ENCODE results near the gene LNPEP. TPM values are rescaled to one million over a fixed set of nuclear protein-coding genes. Genes with fewer than 3 reads are reported as not detected.

The LNPEP gene
- total and polyA plus RNA-seq, 2 of the 4 experiments (the other 2 are of a cell fraction), result 3.6 to 27.4 TPM

DNA sequence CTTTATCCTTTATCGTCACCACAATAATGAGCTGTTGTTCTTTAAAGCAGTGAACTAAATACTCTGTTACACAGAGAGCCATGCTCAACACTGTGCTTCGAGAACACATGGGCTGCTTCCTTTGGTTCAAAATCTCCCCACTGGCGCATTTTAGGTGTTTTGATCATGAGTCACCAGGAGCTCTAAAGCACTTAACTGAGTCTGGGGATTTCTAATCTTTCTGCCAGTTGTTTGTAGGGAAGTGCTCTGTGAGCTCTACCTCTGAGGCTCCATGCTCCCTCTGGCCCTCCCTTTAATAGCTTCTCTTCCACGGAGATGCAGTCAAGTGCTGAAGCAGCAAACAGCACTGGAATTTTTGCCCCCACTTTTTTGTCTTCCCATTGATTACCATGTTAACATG lies 42.5 kb upstream of the LNPEP start:
- Histone ChIP-seq H4K20me1 (ENCODE audit: insufficient read depth, low read length) (no peaks in the 10 kb centered on the region), H3K4me1 (ENCODE audit: control insufficient read depth, insufficient read depth, low read length) (peaks cover 3% of the 10 kb centered on the region; the same call in 1 of the 2 replicates), H3K9ac (ENCODE audit: low read depth, low read length) (no peak overlapping the region), H4K5ac (ENCODE audit: low read depth, low read length) (peak overlapping the region; percentile 20; the same call in 1 of the 2 replicates), H3K9me1 (ENCODE audit: insufficient read depth, low read length) (0 out of 2 replicates have a peak, but pooled peaks cover 3% of the 10 kb centered on the region), H3K79me1 (ENCODE audit: low read depth in 1 of 2, low read length in 2 of 2) (no peaks in the 10 kb centered on the region), H3K27me3 (ENCODE audit: control insufficient read depth, insufficient read depth, low read length) (no peaks in the 10 kb centered on the region), H2BK120ac (ENCODE audit: low read depth, low read length) (peak overlapping the region; percentile 17; the same call in 1 of the 2 replicates), H2AK5ac (ENCODE audit: low read depth, low read length) (no peak overlapping the region), H3K27ac (ENCODE audit: insufficient read depth, low read length) (no peak overlapping the region), H2AK9ac (replicated peaks; ENCODE audit: low read depth, low read length, poor library complexity) (peak overlapping the region; percentile 47), H3K23ac (ENCODE audit: low read depth, low read length) (peak overlapping the region; percentile 9; the same call in 1 of the 2 replicates), H2BK15ac (ENCODE audit: low read depth, low read length) (0 out of 3 replicates have a peak overlapping the region, but pooled peaks have one; percentile 4), H3K9me3 (ENCODE audit: control insufficient read depth, insufficient read depth, low read length) (no peaks in the 10 kb centered on the region), H3K4me3 (ENCODE audit: insufficient read depth, low read depth, low read length) (no peak overlapping the region), H3K4me2 (ENCODE audit: low read depth, low read length) (peak overlapping the region; percentile 64), H3K56ac (ENCODE audit: extremely low read depth, insufficient read depth, low read length) (no peak overlapping the region), H3K14ac (replicated peaks; ENCODE audit: low read depth, low read length) (no peak overlapping the region), H3K36me3 (ENCODE audit: control insufficient read depth, insufficient read depth, low read length) (0 out of 2 replicates have a peak, but pooled peaks cover 2% of the 10 kb centered on the region), H4K91ac (ENCODE audit: insufficient read depth, low read depth, low read length) (peak overlapping the region; percentile 28; the same call in 1 of the 2 replicates), H3K4ac (ENCODE audit: low read depth, low read length) (0 out of 2 replicates have a peak overlapping the region, but pooled peaks have one; percentile 16), H2AFZ (replicated peaks; ENCODE audit: low read length, poor library complexity) (peak overlapping the region; percentile 75), H2BK5ac (ENCODE audit: low read depth, low read length, poor library complexity, severe bottlenecking) (no peak overlapping the region), H2BK20ac (ENCODE audit: low read depth, low read length) (no peak overlapping the region), H4K8ac (ENCODE audit: low read depth in 2 of 2, low read length in 2 of 2) (peak overlapping the region in 1 of 2 experiments; percentile 46; a peak in 1 of 4 replicates), H3K18ac (ENCODE audit: low read depth, low read length) (peak overlapping the region; percentile 44; the same call in 1 of the 2 replicates)
- TF ChIP-seq, protein P1, sequence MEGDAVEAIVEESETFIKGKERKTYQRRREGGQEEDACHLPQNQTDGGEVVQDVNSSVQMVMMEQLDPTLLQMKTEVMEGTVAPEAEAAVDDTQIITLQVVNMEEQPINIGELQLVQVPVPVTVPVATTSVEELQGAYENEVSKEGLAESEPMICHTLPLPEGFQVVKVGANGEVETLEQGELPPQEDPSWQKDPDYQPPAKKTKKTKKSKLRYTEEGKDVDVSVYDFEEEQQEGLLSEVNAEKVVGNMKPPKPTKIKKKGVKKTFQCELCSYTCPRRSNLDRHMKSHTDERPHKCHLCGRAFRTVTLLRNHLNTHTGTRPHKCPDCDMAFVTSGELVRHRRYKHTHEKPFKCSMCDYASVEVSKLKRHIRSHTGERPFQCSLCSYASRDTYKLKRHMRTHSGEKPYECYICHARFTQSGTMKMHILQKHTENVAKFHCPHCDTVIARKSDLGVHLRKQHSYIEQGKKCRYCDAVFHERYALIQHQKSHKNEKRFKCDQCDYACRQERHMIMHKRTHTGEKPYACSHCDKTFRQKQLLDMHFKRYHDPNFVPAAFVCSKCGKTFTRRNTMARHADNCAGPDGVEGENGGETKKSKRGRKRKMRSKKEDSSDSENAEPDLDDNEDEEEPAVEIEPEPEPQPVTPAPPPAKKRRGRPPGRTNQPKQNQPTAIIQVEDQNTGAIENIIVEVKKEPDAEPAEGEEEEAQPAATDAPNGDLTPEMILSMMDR (conservative IDR thresholded peaks at IDR 0.05; ENCODE audit: low read depth, low read length), result no peak
- TF ChIP-seq MXI1 (IDR thresholded peaks at IDR 0.05; ENCODE audit: borderline replicate concordance, low read depth, low read length), result peak; percentile 82; the same call in 1 of the 2 replicates
- TF ChIP-seq BHLHE40 (IDR thresholded peaks at IDR 0.05; ENCODE audit: low read depth, low read length), result no peak
- peak; percentile 46; the same call in 1 of the 2 replicates for TF ChIP-seq FOS (IDR thresholded peaks at IDR 0.05; ENCODE audit: low read depth, low read length)
- dilution Hi-C loops (cut with HindIII; ENCODE audit: low sequenced_read_pairs, unreplicated experiment), result loop anchor here (25.0 kb wide), 1 partner anchor 269 kb away; no protein-coding TSS in a partner anchor
- WGBS, 2 experiments (ENCODE audit: extremely low coverage in 2 of 2, insufficient read length in 1 of 2), result 100% methylated on average over 1 of the region's 4 CpGs; no CpG with 5 or more reads in 1 of the 2 experiments
- ChIA-PET POLR2A (ENCODE audit: unreplicated experiment) (interaction anchor here (0.5 kb wide), 1 partner anchor 167 kb away, joined by 16 read pairs; no protein-coding TSS in a partner anchor), CTCF (interaction anchor here (1.6 kb wide), 1 partner anchor 24 kb away, joined by 6 read pairs; no protein-coding TSS in a partner anchor)
- no TSS peak for BruUV-seq (replicated peaks)
- ATAC-seq (ENCODE audit: low read depth), result peak; percentile 99
- DNase-seq, result peak; percentile 90
- in situ Hi-C loops (cut with MboI; ENCODE audit: low sequenced_read_pairs), result no loop called here
- intact Hi-C loops (cut with micrococcal nuclease), result no loop called here
